GM21515 (cell line): Measurements from ENCODE around the gene PDE2A.

Experiments used
- ATAC-seq: cut with Tn5 transposase; IDR thresholded peaks from one replicate; pipeline ENCODE4 v1.9.1; 2021; ENCODE audit not compliant: unreplicated experiment

The PDE2A gene

GRCh38 chr11:72704783-72705265, 30.6 kb upstream of the PDE2A start:
- no peak for ATAC-seq

- ATAC-seq = no peak
Observed at GRCh38 chr11:72704028-72704782, 30.0 kb upstream of the PDE2A start.

GRCh38 chr11:72703267-72704008, 29.2 kb upstream of the PDE2A start:
- ATAC-seq = no peak

- no peak for ATAC-seq
Observed at GRCh38 chr11:72702577-72703241, 28.5 kb upstream of the PDE2A start.

- no peak for ATAC-seq
Observed at GRCh38 chr11:72702096-72702495, 27.9 kb upstream of the PDE2A start.

GRCh38 chr11:72701466-72701865, 27.2 kb upstream of the PDE2A start:
- ATAC-seq = no peak

GRCh38 chr11:72700146-72700545, 25.9 kb upstream of the PDE2A start:
- ATAC-seq = no peak

GRCh38 chr11:72697814-72698213, 23.6 kb upstream of the PDE2A start:
- no peak for ATAC-seq

GRCh38 chr11:72696866-72697700, 22.9 kb upstream of the PDE2A start:
- ATAC-seq = no peak

GRCh38 chr11:72695354-72695753, 21.1 kb upstream of the PDE2A start:
- ATAC-seq = no peak

- no peak for ATAC-seq
Observed at GRCh38 chr11:72693271-72693968, 19.2 kb upstream of the PDE2A start.

- no peak for ATAC-seq
Observed at GRCh38 chr11:72692498-72693237, 18.4 kb upstream of the PDE2A start.

GRCh38 chr11:72690166-72690565, 15.9 kb upstream of the PDE2A start:
- ATAC-seq = no peak

GRCh38 chr11:72688929-72689328, 14.7 kb upstream of the PDE2A start:
- ATAC-seq = no peak

GRCh38 chr11:72688486-72688885, 14.3 kb upstream of the PDE2A start:
- ATAC-seq = no peak

- no peak for ATAC-seq
Observed at GRCh38 chr11:72687326-72687725, 13.1 kb upstream of the PDE2A start.

- ATAC-seq = no peak
Observed at GRCh38 chr11:72686639-72687220, 12.5 kb upstream of the PDE2A start.

GRCh38 chr11:72685560-72686480, 11.6 kb upstream of the PDE2A start:
- ATAC-seq = no peak
